Measurements from ENCODE around the gene ALKBH7.
"Not testable (repeated sequence)": the region's sequence is repeated elsewhere in the genome, so short reads cannot be mapped to it uniquely, and the experiment has no call there.

ALKBH7 gene

GRCh38 chr19:6340493-6341201 is 31.9 kb upstream of the ALKBH7 start:
- DNase-seq (ENCODE audit: insufficient read length, low spot score), result no peak
- no peak for FAIRE-seq
- TF ChIP-seq CTCF (IDR thresholded peaks at IDR 0.05; ENCODE audit: insufficient read depth, missing control alignments), result no peak

- DNase-seq (ENCODE audit: insufficient read length, low spot score) (no peak), FAIRE-seq (no peak)
- no peak for TF ChIP-seq CTCF (IDR thresholded peaks at IDR 0.05; ENCODE audit: insufficient read depth, missing control alignments)
Measured at GRCh38 chr19:6343462-6343861, 29.1 kb upstream of the ALKBH7 start.

- not testable (repeated sequence) for FAIRE-seq
Measured at GRCh38 chr19:6349271-6349670, 23.3 kb upstream of the ALKBH7 start.

GRCh38 chr19:6350688-6351087 is 21.9 kb upstream of the ALKBH7 start:
- FAIRE-seq (no peak), DNase-seq (ENCODE audit: insufficient read length, low spot score) (no peak)
- no peak for TF ChIP-seq CTCF (IDR thresholded peaks at IDR 0.05; ENCODE audit: insufficient read depth, missing control alignments)

More at GRCh38 chr19:6349271-6349670, 23.3 kb upstream of the ALKBH7 start:
- not testable (repeated sequence) for DNase-seq (ENCODE audit: insufficient read length, low spot score)

- no peak for TF ChIP-seq CTCF (IDR thresholded peaks at IDR 0.05; ENCODE audit: insufficient read depth, missing control alignments)
- FAIRE-seq (no peak), DNase-seq (ENCODE audit: insufficient read length, low spot score) (no peak)
Measured at GRCh38 chr19:6352381-6353165, 20.0 kb upstream of the ALKBH7 start.

- FAIRE-seq (no peak), DNase-seq (ENCODE audit: insufficient read length, low spot score) (no peak)
- peak; percentile 11 for TF ChIP-seq CTCF (IDR thresholded peaks at IDR 0.05; ENCODE audit: insufficient read depth, missing control alignments)
Measured at GRCh38 chr19:6354098-6354674, 18.4 kb upstream of the ALKBH7 start.

GRCh38 chr19:6355321-6356040 is 17.1 kb upstream of the ALKBH7 start:
- FAIRE-seq; DNase-seq (ENCODE audit: insufficient read length, low spot score): not testable (repeated sequence)
